ENCODE measurements around the gene KRT17. TPM values are rescaled to one million over a fixed set of nuclear protein-coding genes. Genes with fewer than 3 reads are reported as not detected.
A peak's percentile ranks its signal among the peaks of the same experiment; 100 is the strongest.

Gene KRT17
- total and polyA plus RNA-seq, 5 donors = 0.09 TPM; not detected in 4

DNA sequence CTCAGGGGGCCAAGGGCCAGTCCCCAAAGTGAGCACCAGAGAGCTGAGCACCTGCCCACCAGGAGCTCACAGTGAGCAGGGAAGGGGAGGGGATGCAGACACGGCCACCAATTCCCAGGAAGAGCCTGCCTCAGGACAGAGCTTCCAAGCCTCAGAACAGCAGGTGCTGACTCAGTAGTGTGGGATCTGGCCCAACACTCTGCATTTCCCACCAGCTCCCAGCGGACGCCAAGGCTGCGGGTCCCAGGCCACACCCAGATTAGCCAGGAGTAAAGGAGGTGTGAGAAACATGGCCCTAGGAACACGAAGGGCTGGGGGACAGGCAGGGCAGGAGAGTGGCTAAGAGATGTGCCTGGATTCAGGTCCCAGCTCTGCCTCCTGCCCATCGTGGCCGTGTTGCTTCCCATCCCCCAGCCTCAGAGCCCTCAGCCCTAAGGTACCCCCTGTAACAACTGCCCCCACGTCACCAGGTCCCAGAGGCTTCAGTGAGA lies 35.9 kb upstream of the KRT17 start:
- no peak for ATAC-seq
- no peak for DNase-seq
- Histone ChIP-seq H3K27ac (ENCODE audit: low read length) (no peak overlapping the region), H3K27me3 (ENCODE audit: control insufficient read depth, insufficient read depth) (no peaks in the 10 kb centered on the region), H3K9me3 (ENCODE audit: control insufficient read depth, low read length) (no peaks in the 10 kb centered on the region), H3K4me3 (ENCODE audit: low read length) (no peak overlapping the region), H3K4me1 (ENCODE audit: control insufficient read depth, insufficient read depth, low read length) (no peaks in the 10 kb centered on the region)
- WGBS = 56% methylated on average over 8 of the region's 8 CpGs
- intact Hi-C loops (cut with DNase I) = loop anchor here (5.0 to 10.0 kb wide), 6 partner anchors 108 to 855 kb away; no protein-coding TSS in a partner anchor

GRCh38 chr17:41659427-41660212 lies 35.2 kb upstream of the KRT17 start:
- Histone ChIP-seq H3K27me3 (ENCODE audit: control insufficient read depth, insufficient read depth) (no peaks in the 10 kb centered on the region), H3K27ac (ENCODE audit: low read length) (no peak overlapping the region), H3K4me3 (ENCODE audit: low read length) (no peak overlapping the region), H3K9me3 (ENCODE audit: control insufficient read depth, low read length) (no peaks in the 10 kb centered on the region), H3K4me1 (ENCODE audit: control insufficient read depth, insufficient read depth, low read length) (no peaks in the 10 kb centered on the region)
- WGBS = 79% methylated on average over 11 of the region's 11 CpGs
- intact Hi-C loops (cut with DNase I) = loop anchor here (5.0 to 10.0 kb wide), 6 partner anchors 107 to 855 kb away; no protein-coding TSS in a partner anchor
- DNase-seq (no peak), ATAC-seq (no peak)

GRCh38 chr17:41658846-41659245 lies 34.5 kb upstream of the KRT17 start:
- WGBS = 81% methylated on average over 5 of the region's 5 CpGs
- ATAC-seq (no peak), DNase-seq (no peak)

DNA sequence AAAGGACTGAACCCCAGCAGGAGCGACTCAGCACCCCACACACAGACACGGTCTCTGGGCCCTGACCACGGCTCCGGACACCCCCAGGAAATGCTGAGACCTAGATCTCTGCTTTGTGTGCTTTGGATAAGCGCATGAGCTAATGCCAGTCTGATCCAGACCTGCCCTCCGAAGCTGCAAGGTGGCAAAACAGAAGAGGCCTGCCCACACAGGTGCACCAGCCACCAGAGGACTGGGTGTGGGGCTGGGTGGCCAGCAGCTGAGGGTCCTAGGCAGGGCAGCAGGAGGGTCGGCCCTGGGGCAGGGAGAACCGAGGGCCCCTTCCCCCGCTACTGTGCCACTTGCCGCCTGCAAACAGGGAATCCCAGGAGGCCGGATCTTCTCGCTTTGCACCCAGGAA lies 33.6 kb upstream of the KRT17 start:
- no peak for DNase-seq
- Histone ChIP-seq H3K9me3 (ENCODE audit: control insufficient read depth, low read length) (no peaks in the 10 kb centered on the region), H3K27me3 (ENCODE audit: control insufficient read depth, insufficient read depth) (no peaks in the 10 kb centered on the region), H3K4me3 (ENCODE audit: low read length) (no peak overlapping the region), H3K4me1 (ENCODE audit: control insufficient read depth, insufficient read depth, low read length) (no peaks in the 10 kb centered on the region), H3K27ac (ENCODE audit: low read length) (no peak overlapping the region)
- intact Hi-C loops (cut with DNase I) = no loop called here
- ATAC-seq = no peak
- 88% methylated on average over 12 of the region's 12 CpGs for WGBS

More at GRCh38 chr17:41658846-41659245, 34.5 kb upstream of the KRT17 start:
- Histone ChIP-seq H3K27ac (ENCODE audit: low read length) (no peak overlapping the region), H3K27me3 (ENCODE audit: control insufficient read depth, insufficient read depth) (no peaks in the 10 kb centered on the region), H3K9me3 (ENCODE audit: control insufficient read depth, low read length) (no peaks in the 10 kb centered on the region), H3K4me3 (ENCODE audit: low read length) (no peak overlapping the region), H3K4me1 (ENCODE audit: control insufficient read depth, insufficient read depth, low read length) (no peaks in the 10 kb centered on the region)
- intact Hi-C loops (cut with DNase I) = no loop called here

DNA sequence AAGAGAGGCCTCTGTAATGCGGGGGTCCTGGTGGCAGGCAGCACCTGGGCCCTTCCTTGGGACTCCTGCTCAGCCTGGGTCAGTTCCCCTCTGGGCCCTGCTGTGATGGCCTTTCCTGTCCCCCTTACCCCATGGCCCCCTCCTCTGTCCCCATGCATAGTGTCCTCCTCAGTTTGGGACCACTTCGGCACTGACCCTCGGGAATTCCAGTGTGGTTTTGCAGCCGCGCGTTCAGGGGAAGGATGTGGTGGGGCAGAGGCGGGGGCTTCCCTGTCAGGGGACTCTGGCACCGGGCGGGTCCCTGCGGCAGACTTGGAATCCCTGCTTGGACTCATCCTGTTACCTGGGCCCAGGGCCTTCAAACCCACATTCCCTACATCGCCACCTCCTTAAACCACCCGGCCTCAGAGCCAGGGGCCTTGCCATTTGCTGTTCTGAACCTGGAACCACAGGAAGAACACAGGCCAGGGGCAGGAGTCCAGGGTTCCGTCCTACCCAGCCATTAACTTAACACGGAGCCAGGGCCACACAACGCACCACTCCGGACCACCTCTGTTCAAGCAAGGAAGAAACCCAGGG lies 32.9 kb upstream of the KRT17 start:
- 79% methylated on average over 16 of the region's 16 CpGs for WGBS

GRCh38 chr17:41656249-41657023 lies 32.1 kb upstream of the KRT17 start:
- H3K27ac ChIP-seq (ENCODE audit: low read length) = no peak overlapping the region
- DNase-seq = no peak
- H3K4me1 ChIP-seq (ENCODE audit: control insufficient read depth, insufficient read depth, low read length) = no peaks in the 10 kb centered on the region
- WGBS = 87% methylated on average over 16 of the region's 16 CpGs
- intact Hi-C loops (cut with DNase I) = no loop called here
- no peak overlapping the region for H3K4me3 ChIP-seq (ENCODE audit: low read length)
- no peaks in the 10 kb centered on the region for H3K9me3 ChIP-seq (ENCODE audit: control insufficient read depth, low read length)
- H3K27me3 ChIP-seq (ENCODE audit: control insufficient read depth, insufficient read depth) = no peaks in the 10 kb centered on the region
- no peak for ATAC-seq

More for the DNA sequence above, 32.9 kb upstream of the KRT17 start:
- H3K4me1 ChIP-seq (ENCODE audit: control insufficient read depth, insufficient read depth, low read length) = no peaks in the 10 kb centered on the region
- no peak overlapping the region for H3K4me3 ChIP-seq (ENCODE audit: low read length)
- intact Hi-C loops (cut with DNase I) = no loop called here
- no peak overlapping the region for H3K27ac ChIP-seq (ENCODE audit: low read length)
- no peak for DNase-seq
- ATAC-seq = no peak
- no peaks in the 10 kb centered on the region for H3K9me3 ChIP-seq (ENCODE audit: control insufficient read depth, low read length)
- no peaks in the 10 kb centered on the region for H3K27me3 ChIP-seq (ENCODE audit: control insufficient read depth, insufficient read depth)

DNA sequence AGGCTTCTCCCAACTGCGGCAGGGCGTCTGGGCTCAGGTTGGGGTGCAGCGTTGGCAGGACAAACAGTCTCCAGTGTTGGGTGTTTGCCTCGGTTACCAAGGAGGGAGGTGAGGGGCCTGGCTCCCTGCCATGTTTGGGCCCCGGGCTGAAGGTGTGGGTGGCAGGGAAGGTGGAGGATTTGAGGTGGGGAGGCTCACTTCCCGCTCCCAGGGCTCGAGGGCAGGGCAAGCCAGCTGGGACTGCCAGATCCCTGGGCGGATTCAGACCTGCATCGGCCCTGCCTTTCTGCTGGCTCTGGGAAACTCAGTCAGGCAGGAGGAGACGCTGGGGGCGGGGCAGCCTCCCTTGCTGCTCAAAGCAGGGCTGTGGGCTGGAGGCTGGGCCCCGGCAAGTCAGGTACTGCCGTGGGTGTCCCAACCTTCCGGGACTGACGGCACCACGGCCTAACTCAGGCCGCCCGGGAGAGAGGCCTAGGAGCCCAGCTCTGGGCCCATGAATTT lies 31.3 kb upstream of the KRT17 start:
- 63% methylated on average over 18 of the region's 18 CpGs for WGBS
- ATAC-seq (peak in 1 of 2 donors; percentile 15), DNase-seq (no peak)
- Histone ChIP-seq H3K27me3 (ENCODE audit: control insufficient read depth, insufficient read depth) (no peaks in the 10 kb centered on the region), H3K9me3 (ENCODE audit: control insufficient read depth, low read length) (no peaks in the 10 kb centered on the region), H3K4me3 (ENCODE audit: low read length) (no peak overlapping the region), H3K27ac (ENCODE audit: low read length) (no peak overlapping the region), H3K4me1 (ENCODE audit: control insufficient read depth, insufficient read depth, low read length) (no peaks in the 10 kb centered on the region)
- intact Hi-C loops (cut with DNase I) = no loop called here

- Histone ChIP-seq H3K4me3 (ENCODE audit: low read length) (no peak overlapping the region), H3K4me1 (ENCODE audit: control insufficient read depth, insufficient read depth, low read length) (no peaks in the 10 kb centered on the region), H3K27me3 (ENCODE audit: control insufficient read depth, insufficient read depth) (no peaks in the 10 kb centered on the region), H3K9me3 (ENCODE audit: control insufficient read depth, low read length) (no peaks in the 10 kb centered on the region), H3K27ac (ENCODE audit: low read length) (no peak overlapping the region)
- WGBS = 81% methylated on average over 24 of the region's 24 CpGs
- DNase-seq (no peak), ATAC-seq (no peak)
- intact Hi-C loops (cut with DNase I) = loop anchor here in 1 of 4 donors (5.0 kb wide), 1 partner anchor 743 kb away; no protein-coding TSS in a partner anchor
Observed at GRCh38 chr17:41654678-41655607, 30.6 kb upstream of the KRT17 start.

DNA sequence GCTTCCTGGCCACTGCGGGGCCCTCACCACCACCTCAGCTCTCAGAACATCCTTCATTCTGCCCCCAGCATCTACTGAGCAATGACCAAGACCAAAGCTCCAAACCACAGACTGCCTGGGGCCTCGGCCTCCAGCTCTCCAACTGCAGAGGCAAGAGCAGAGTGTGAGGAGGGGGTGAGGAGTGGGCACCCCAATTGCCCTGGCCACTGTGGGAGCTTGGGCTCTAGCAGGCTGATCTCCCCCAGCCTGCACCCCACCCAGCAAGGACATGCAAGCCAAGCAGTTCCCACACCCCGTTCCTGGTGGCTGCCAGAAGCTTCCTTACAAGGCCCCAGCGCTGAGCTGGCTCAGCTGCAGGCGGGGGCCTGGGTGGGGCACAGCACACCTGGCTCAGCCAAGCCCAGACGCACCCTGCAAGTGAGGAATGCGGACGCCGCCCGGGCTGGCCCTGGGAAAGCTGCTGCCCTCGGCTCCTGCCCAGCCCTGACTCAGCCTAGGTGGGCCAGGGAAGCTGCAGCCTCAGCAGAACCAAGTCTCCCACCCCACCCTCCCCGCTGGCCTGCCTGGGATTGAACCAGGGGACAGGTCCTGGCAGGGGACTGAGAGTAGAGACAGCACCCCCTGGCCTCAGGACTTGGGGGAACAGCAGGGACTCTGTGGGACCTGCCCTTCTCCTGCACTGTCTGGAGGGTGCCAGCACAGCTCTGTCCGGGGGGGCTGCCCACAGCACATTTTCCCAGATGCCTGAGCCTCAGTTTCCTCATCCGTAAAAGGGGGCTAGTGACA lies 29.7 kb upstream of the KRT17 start:
- Histone ChIP-seq H3K27ac (ENCODE audit: low read length) (no peak overlapping the region), H3K4me3 (ENCODE audit: low read length) (no peak overlapping the region), H3K4me1 (ENCODE audit: control insufficient read depth, insufficient read depth, low read length) (no peaks in the 10 kb centered on the region), H3K27me3 (ENCODE audit: control insufficient read depth, insufficient read depth) (no peaks in the 10 kb centered on the region), H3K9me3 (ENCODE audit: control insufficient read depth, low read length) (no peaks in the 10 kb centered on the region)
- no peak for DNase-seq
- no peak for ATAC-seq
- WGBS = 73% methylated on average over 14 of the region's 14 CpGs
- intact Hi-C loops (cut with DNase I) = loop anchor here in 1 of 4 donors (5.0 kb wide), 1 partner anchor 742 kb away; no protein-coding TSS in a partner anchor

All from right cardiac atrium (tissue), 5 donors.